ENCODE data around the gene TRPM2.
"Not testable (repeated sequence)": the region's sequence is repeated elsewhere in the genome, so short reads cannot be mapped to it uniquely, and the experiment has no call there.

Gene TRPM2

DNA sequence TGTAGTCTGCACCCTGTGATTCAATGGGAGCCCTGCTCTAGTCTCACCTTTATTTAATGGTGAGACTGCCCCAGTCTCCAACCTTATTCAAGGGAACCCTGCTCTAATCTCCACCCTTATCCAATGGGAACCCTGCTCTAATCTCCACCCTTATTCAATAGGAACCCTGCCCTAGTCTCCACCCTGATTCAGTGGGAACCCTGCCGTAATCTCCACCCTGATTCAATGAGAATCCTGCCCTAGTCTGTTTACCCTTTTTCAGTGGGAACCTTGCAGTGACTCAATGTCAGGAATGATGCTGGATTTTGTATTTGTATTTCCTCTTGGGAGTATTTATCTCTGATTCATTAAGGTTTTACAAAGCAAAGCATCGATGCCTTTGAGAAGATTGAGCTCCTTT, 39.5 kb downstream of the TRPM2 start:
- H3K4me2 ChIP-seq (ENCODE audit: low read length): no peak overlapping the region
- no peaks in the 10 kb centered on the region for H4K20me1 ChIP-seq (ENCODE audit: insufficient read depth, low read length)
- H2AFZ ChIP-seq (ENCODE audit: low read depth, low read length): no peak overlapping the region
- H3K4me3 ChIP-seq (ENCODE audit: low read length): no peak overlapping the region
- peaks cover 5% of the 10 kb centered on the region for H3K4me1 ChIP-seq (ENCODE audit: low read length)
- peaks cover 24% of the 10 kb centered on the region for H3K36me3 ChIP-seq (replicated peaks; ENCODE audit: low read depth, low read length)
- H3K79me2 ChIP-seq (ENCODE audit: low read length): no peaks in the 10 kb centered on the region
- TF ChIP-seq, protein P1, sequence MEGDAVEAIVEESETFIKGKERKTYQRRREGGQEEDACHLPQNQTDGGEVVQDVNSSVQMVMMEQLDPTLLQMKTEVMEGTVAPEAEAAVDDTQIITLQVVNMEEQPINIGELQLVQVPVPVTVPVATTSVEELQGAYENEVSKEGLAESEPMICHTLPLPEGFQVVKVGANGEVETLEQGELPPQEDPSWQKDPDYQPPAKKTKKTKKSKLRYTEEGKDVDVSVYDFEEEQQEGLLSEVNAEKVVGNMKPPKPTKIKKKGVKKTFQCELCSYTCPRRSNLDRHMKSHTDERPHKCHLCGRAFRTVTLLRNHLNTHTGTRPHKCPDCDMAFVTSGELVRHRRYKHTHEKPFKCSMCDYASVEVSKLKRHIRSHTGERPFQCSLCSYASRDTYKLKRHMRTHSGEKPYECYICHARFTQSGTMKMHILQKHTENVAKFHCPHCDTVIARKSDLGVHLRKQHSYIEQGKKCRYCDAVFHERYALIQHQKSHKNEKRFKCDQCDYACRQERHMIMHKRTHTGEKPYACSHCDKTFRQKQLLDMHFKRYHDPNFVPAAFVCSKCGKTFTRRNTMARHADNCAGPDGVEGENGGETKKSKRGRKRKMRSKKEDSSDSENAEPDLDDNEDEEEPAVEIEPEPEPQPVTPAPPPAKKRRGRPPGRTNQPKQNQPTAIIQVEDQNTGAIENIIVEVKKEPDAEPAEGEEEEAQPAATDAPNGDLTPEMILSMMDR (IDR thresholded peaks at IDR 0.05; ENCODE audit: low read depth, low read length): no peak
- no peak for TF ChIP-seq EZH2phosphoT487 (IDR thresholded peaks at IDR 0.05; ENCODE audit: low read depth)
- no peak overlapping the region for H3K27ac ChIP-seq (ENCODE audit: low read length)
- no peaks in the 10 kb centered on the region for H3K9me3 ChIP-seq (ENCODE audit: insufficient read depth, low read length)
- H3K27me3 ChIP-seq (ENCODE audit: low read depth, low read length): no peaks in the 10 kb centered on the region
- H3K9ac ChIP-seq (ENCODE audit: low read length): no peak overlapping the region

DNA sequence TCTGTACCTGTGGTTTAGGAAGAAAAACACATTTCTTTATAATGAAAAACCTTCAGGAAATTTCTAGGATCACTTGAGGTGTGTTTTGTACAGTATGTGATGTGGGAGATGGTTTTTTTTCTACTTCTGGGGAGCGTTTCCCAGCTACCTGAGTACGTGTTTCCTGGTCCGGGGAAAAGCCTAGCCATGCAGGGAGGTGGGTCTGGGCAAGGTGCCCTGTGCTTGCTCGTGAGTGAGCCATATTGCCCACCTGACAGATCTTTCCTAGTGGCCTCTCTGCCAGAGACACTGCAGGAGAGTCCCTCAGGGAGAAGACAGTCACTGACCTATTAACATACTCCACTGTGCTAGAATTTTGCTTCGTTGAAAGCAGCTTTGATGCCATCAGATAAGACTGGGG, 41.3 kb downstream of the TRPM2 start:
- Histone ChIP-seq H2AFZ (ENCODE audit: low read depth, low read length) (no peak overlapping the region), H3K4me2 (ENCODE audit: low read length) (no peak overlapping the region), H3K27me3 (ENCODE audit: low read depth, low read length) (no peaks in the 10 kb centered on the region), H3K9ac (ENCODE audit: low read length) (no peak overlapping the region), H3K4me1 (ENCODE audit: low read length) (peaks cover 5% of the 10 kb centered on the region), H3K4me3 (ENCODE audit: low read length) (no peak overlapping the region), H3K79me2 (ENCODE audit: low read length) (no peaks in the 10 kb centered on the region), H4K20me1 (ENCODE audit: insufficient read depth, low read length) (no peaks in the 10 kb centered on the region), H3K36me3 (replicated peaks; ENCODE audit: low read depth, low read length) (peaks cover 16% of the 10 kb centered on the region), H3K9me3 (ENCODE audit: insufficient read depth, low read length) (no peaks in the 10 kb centered on the region), H3K27ac (ENCODE audit: low read length) (no peak overlapping the region)
- no peak for TF ChIP-seq EZH2phosphoT487 (IDR thresholded peaks at IDR 0.05; ENCODE audit: low read depth)
- TF ChIP-seq, protein P1 (IDR thresholded peaks at IDR 0.05; ENCODE audit: low read depth, low read length): no peak

DNA sequence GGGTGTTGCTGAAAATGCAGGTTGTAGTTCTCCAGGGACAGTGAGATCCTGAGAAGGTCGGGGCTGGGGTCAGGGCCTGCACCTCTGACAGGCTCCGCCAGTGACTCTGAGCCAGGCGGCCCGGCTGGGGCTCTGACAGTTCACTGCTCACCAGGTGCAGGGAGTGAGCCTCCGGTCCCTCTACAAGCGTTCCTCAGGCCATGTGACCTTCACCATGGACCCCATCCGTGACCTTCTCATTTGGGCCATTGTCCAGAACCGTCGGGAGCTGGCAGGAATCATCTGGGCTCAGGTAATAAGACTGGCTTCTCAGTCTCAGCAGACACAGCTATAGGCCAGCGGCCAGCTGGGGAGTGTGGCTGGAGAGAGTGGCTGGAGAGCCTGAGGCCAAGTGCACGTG, 41.8 kb downstream of the TRPM2 start:
- Histone ChIP-seq H3K4me1 (ENCODE audit: low read length) (peaks cover 5% of the 10 kb centered on the region), H3K27me3 (ENCODE audit: low read depth, low read length) (no peaks in the 10 kb centered on the region), H2AFZ (ENCODE audit: low read depth, low read length) (no peak overlapping the region), H3K79me2 (ENCODE audit: low read length) (no peaks in the 10 kb centered on the region), H3K9me3 (ENCODE audit: insufficient read depth, low read length) (no peaks in the 10 kb centered on the region), H4K20me1 (ENCODE audit: insufficient read depth, low read length) (no peaks in the 10 kb centered on the region), H3K4me2 (ENCODE audit: low read length) (no peak overlapping the region), H3K27ac (ENCODE audit: low read length) (no peak overlapping the region), H3K36me3 (replicated peaks; ENCODE audit: low read depth, low read length) (peaks cover 12% of the 10 kb centered on the region), H3K4me3 (ENCODE audit: low read length) (no peak overlapping the region), H3K9ac (ENCODE audit: low read length) (no peak overlapping the region)
- no peak for TF ChIP-seq EZH2phosphoT487 (IDR thresholded peaks at IDR 0.05; ENCODE audit: low read depth)
- TF ChIP-seq, protein P1 (IDR thresholded peaks at IDR 0.05; ENCODE audit: low read depth, low read length): no peak

DNA sequence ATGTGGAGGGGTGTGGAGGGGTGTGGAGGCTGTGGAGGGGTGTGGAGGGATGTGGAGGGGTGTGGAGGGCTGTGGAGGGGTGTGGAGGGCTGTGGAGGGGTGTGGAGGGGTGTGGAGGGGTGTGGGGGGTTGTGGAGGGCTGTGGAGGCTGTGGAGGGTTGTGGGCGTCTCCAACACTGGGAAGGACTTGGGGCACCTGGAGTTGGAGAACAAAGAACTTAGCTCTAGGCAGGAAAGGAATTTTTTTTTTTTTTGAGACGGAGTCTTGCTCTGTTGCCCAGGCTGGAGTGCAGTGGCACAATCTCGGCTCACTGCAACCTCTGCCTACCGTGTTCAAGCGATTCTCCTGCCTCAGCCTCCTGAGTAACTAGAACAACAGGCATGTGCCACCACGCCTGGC, 43.4 kb downstream of the TRPM2 start:
- not testable (repeated sequence) for H3K9ac ChIP-seq (ENCODE audit: low read length); H2AFZ ChIP-seq (ENCODE audit: low read depth, low read length); H3K27me3 ChIP-seq (ENCODE audit: low read depth, low read length); H4K20me1 ChIP-seq (ENCODE audit: insufficient read depth, low read length); H3K4me1 ChIP-seq (ENCODE audit: low read length); H3K4me2 ChIP-seq (ENCODE audit: low read length); H3K4me3 ChIP-seq (ENCODE audit: low read length); H3K79me2 ChIP-seq (ENCODE audit: low read length); H3K36me3 ChIP-seq (replicated peaks; ENCODE audit: low read depth, low read length); H3K9me3 ChIP-seq (ENCODE audit: insufficient read depth, low read length); H3K27ac ChIP-seq (ENCODE audit: low read length)

All from OCI-LY3 (cell line).